Tibial nerve (tissue), 4 donors: ENCODE data around the gene MAD2L2.

Experiments used
- EP300 ChIP-seq, 2 donors: sonication (generic); formaldehyde crosslinking; IDR thresholded peaks; one replicate each; pipeline ENCODE4 v1.6.1; 2017; ENCODE audit warnings: antibody characterized with exemption in 2 of 2, mild to moderate bottlenecking in 1 of 2
- POLR2A ChIP-seq, 2 donors: fragments of 450-650 bp; IDR thresholded peaks; one replicate each; pipeline ENCODE4 v1.6.1; 2017; ENCODE audit warnings: antibody characterized with exemption in 2 of 2, mild to moderate bottlenecking in 2 of 2, moderate library complexity in 2 of 2
- TF ChIP-seq, protein P1 (sequence below), 5 experiments: fragments of 200-600 bp in 3 of 5; fragments of 450-650 bp in 2 of 5; sonication (generic) in 3 of 5; IDR thresholded peaks; one replicate each; pipeline ENCODE4 v1.5.1; 2016 to 2019; ENCODE audit warnings: antibody characterized with exemption in 5 of 5, mild to moderate bottlenecking in 3 of 5, moderate library complexity in 2 of 5

DNA sequence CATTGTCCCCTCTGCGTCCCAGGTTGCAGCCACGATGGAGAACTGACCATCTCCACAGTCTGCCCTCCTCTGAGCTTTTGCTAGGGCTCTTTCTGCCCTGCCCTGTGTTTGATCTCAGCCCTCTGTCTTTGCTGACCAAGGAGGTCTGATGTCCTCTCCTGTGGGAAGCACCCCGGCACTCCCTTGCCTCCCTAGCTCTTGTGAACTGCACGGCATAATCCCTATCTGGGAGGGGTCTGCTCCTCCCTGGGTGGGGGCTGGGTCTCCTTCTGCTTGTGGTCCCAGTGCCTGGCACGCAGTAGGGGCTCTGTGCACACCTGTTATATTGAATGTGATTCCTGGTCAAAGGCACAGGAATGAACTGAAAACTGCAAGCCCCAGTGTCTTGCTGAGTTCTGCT lies 13.0 kb upstream of the MAD2L2 start:
- TF ChIP-seq, protein P1, sequence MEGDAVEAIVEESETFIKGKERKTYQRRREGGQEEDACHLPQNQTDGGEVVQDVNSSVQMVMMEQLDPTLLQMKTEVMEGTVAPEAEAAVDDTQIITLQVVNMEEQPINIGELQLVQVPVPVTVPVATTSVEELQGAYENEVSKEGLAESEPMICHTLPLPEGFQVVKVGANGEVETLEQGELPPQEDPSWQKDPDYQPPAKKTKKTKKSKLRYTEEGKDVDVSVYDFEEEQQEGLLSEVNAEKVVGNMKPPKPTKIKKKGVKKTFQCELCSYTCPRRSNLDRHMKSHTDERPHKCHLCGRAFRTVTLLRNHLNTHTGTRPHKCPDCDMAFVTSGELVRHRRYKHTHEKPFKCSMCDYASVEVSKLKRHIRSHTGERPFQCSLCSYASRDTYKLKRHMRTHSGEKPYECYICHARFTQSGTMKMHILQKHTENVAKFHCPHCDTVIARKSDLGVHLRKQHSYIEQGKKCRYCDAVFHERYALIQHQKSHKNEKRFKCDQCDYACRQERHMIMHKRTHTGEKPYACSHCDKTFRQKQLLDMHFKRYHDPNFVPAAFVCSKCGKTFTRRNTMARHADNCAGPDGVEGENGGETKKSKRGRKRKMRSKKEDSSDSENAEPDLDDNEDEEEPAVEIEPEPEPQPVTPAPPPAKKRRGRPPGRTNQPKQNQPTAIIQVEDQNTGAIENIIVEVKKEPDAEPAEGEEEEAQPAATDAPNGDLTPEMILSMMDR (IDR thresholded peaks at IDR 0.05) = no peak
- no peak for TF ChIP-seq POLR2A (IDR thresholded peaks at IDR 0.05)
- no peak for TF ChIP-seq EP300 (IDR thresholded peaks at IDR 0.05)
